GM06990 (cell line): ENCODE data around the gene FAM184B.

Experiments used
- DNase-seq: peaks from one replicate; pipeline ENCODE4 v3.0.0-alpha.2; 2011; ENCODE audit not compliant: insufficient read length; ENCODE audit errors: extremely low read depth
- H3K27me3 ChIP-seq: replicated peaks from 2 replicates; pipeline ENCODE4 v1.6.0; 2011; ENCODE audit warnings: low read length; ENCODE audit not compliant: control insufficient read depth, insufficient read depth
- H3K36me3 ChIP-seq: 2 replicates; pipeline ENCODE4 v1.5.1; 2011; ENCODE audit warnings: low read length; ENCODE audit not compliant: control insufficient read depth, insufficient read depth
- H3K4me3 ChIP-seq: replicated peaks from 2 replicates; pipeline ENCODE4 v1.5.1; 2011; ENCODE audit warnings: low read depth, mild to moderate bottlenecking, control low read depth, low read length
- TF ChIP-seq, protein P1 (sequence below): IDR thresholded peaks from 2 replicates; pipeline ENCODE4 v1.5.1; 2011; ENCODE audit warnings: low read length, control low read depth, mild to moderate bottlenecking, inconsistent platforms; ENCODE audit not compliant: insufficient read depth, poor library complexity, severe bottlenecking

The FAM184B gene

DNA sequence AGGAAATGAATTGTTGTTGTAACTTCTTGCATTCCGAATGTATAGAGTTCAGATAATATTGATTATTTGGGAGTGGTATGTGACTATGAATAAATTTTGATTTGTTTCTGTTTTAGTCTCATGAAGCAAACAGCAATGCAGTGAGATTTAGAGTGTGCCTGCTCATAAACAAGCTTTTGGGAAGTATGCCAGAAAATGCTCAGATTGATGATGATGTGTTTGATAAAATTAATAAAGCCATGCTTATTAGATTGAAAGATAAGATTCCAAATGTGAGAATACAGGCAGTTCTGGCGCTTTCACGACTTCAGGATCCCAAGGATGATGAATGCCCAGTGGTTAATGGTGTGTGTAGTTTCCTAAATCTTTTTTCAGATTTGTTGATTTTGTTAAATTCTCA is 31.4 kb upstream of the FAM184B start:
- TF ChIP-seq, protein P1, sequence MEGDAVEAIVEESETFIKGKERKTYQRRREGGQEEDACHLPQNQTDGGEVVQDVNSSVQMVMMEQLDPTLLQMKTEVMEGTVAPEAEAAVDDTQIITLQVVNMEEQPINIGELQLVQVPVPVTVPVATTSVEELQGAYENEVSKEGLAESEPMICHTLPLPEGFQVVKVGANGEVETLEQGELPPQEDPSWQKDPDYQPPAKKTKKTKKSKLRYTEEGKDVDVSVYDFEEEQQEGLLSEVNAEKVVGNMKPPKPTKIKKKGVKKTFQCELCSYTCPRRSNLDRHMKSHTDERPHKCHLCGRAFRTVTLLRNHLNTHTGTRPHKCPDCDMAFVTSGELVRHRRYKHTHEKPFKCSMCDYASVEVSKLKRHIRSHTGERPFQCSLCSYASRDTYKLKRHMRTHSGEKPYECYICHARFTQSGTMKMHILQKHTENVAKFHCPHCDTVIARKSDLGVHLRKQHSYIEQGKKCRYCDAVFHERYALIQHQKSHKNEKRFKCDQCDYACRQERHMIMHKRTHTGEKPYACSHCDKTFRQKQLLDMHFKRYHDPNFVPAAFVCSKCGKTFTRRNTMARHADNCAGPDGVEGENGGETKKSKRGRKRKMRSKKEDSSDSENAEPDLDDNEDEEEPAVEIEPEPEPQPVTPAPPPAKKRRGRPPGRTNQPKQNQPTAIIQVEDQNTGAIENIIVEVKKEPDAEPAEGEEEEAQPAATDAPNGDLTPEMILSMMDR: no peak
- Histone ChIP-seq H3K36me3 (no peaks in the 10 kb centered on the region; the same call in 1 of the 2 replicates), H3K27me3 (no peaks in the 10 kb centered on the region), H3K4me3 (peak overlapping the region; percentile 77)
- no peak for DNase-seq

DNA sequence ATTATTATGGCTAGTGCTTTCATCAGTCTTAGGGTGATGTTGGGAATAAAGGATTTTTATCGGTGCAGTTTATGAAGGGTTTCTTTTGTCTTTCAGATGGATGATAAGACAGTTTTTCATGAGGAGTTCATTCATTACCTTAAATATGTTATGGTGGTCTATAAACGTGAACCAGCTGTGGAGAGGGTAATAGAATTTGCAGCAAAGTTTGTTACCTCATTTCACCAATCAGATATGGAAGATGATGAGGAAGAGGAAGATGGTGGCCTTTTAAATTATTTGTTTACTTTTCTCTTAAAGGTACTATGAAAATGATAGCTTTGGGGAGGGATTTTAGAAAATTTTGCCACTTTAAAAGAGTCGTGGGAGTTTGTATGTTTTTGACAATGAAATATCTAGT is 30.7 kb upstream of the FAM184B start:
- no peaks in the 10 kb centered on the region; the same call in 1 of the 2 replicates for H3K36me3 ChIP-seq
- TF ChIP-seq, protein P1: no peak
- no peaks in the 10 kb centered on the region for H3K27me3 ChIP-seq
- peak overlapping the region; percentile 77 for H3K4me3 ChIP-seq
- no peak for DNase-seq

GRCh38 chr4:17811078-17811603 is 29.7 kb upstream of the FAM184B start:
- peak overlapping the region; percentile 77 for H3K4me3 ChIP-seq
- H3K36me3 ChIP-seq: no peaks in the 10 kb centered on the region; the same call in 1 of the 2 replicates
- H3K27me3 ChIP-seq: no peaks in the 10 kb centered on the region
- TF ChIP-seq, protein P1: no peak
- no peak for DNase-seq

DNA sequence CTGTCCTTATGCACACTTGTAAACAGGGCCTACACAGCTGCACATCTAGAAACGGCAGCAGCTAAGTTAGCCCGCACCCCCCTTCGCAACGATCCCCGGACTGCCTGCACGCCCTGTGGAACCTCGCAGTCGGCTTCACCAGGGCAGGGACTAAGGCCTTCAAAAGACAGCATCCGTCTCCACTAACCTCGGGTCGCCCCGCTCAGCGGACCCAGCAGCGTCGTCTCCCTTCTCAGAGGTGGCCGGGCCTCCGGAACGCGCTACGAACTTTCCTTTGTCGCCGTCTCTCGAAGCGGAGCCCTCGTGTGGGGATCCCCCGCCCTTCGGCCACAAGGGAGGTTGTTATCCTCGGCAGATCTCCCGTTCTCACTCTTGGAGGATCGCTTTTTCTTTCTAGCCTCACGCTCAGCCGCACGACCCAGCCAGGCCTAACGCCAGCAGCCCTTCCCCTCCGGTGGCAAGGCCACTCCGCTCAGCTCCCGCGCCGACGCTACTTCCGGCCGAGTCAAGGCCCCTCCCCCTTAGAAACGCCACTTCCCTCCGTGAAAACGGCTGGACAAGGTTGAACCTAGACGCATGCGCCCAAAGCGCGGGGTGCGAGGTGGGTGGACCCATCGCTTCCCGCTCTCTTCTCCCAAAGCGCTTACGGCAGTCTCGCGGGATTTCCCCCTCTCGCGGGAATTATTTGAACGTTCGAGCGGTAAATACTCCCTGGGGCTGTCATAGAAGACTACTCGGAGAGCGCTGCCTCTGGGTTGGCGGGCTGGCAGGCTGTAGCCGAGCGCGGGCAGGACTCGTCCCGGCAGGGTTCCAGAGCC is 29.0 kb upstream of the FAM184B start, which contains the start of the genes DCAF16 and NCAPG:
TSS of gene DCAF16 (minus strand) at position 498 of the 818 bp plus-strand sequence. CDS start 6,616 bp downstream, outside the sequence.
TSS of gene NCAPG (plus strand) at position 720 of the 818 bp plus-strand sequence. CDS start 99 bp downstream, outside the sequence.
- Histone ChIP-seq H3K27me3 (no peaks in the 10 kb centered on the region), H3K36me3 (no peaks in the 10 kb centered on the region; the same call in 1 of the 2 replicates), H3K4me3 (peak within 1 kb of the TSS; percentile 77)
- TF ChIP-seq, protein P1: no peak
- DNase-seq: peak; percentile 98

DNA sequence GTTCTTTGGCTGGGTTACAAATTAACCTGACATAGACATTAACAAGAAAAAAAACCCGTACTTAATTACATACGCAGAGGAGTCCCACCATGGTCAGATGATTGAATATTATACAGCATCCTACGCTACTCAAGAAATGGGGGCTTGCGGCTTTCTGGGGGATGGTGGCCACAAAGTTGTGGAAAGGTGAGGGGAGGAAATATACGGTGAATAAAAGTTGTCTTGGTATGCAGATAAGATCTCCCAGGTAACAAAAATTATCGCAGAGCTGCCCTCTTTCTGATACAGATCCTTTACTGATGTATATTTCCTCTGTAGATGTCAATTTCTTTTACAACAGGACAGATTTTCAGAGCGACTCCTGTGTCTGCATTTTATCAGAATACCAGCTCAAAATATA is 28.2 kb upstream of the FAM184B start:
- peaks cover 2% of the 10 kb centered on the region for H3K36me3 ChIP-seq
- DNase-seq: no peak
- H3K4me3 ChIP-seq: peak overlapping the region; percentile 68
- no peaks in the 10 kb centered on the region for H3K27me3 ChIP-seq
- TF ChIP-seq, protein P1: no peak
